ENCODE data around the gene MRE11.

GRCh38 chr11:94515398-94515797 lies 21.8 kb upstream of the MRE11 start:
- TF ChIP-seq GATA3 (IDR thresholded peaks at IDR 0.05; ENCODE audit: low read depth, low read length) (no peak), GATA2 (IDR thresholded peaks at IDR 0.05; ENCODE audit: low read depth, low read length) (no peak)

Measured in SH-SY5Y (cell line).